GM06990 (cell line): ENCODE results near the gene PANK1.

ENCODE experiments used
- DNase-seq: peaks from one replicate; pipeline ENCODE4 v3.0.0-alpha.2; 2011; ENCODE audit not compliant: insufficient read length; ENCODE audit errors: extremely low read depth
- H3K27me3 ChIP-seq: replicated peaks from 2 replicates; pipeline ENCODE4 v1.6.0; 2011; ENCODE audit warnings: low read length; ENCODE audit not compliant: control insufficient read depth, insufficient read depth
- H3K36me3 ChIP-seq: 2 replicates; pipeline ENCODE4 v1.5.1; 2011; ENCODE audit warnings: low read length; ENCODE audit not compliant: control insufficient read depth, insufficient read depth
- H3K4me3 ChIP-seq: replicated peaks from 2 replicates; pipeline ENCODE4 v1.5.1; 2011; ENCODE audit warnings: low read depth, mild to moderate bottlenecking, control low read depth, low read length
- CTCF ChIP-seq: IDR thresholded peaks from 2 replicates; pipeline ENCODE4 v1.5.1; 2011; ENCODE audit warnings: low read length, control low read depth, mild to moderate bottlenecking, inconsistent platforms; ENCODE audit not compliant: insufficient read depth, poor library complexity, severe bottlenecking

The PANK1 gene

GRCh38 chr10:89563861-89564478 lies 81.1 kb downstream of the PANK1 start:
- no peak for DNase-seq
- no peak overlapping the region for H3K4me3 ChIP-seq
- H3K27me3 ChIP-seq, result no peaks in the 10 kb centered on the region
- no peaks in the 10 kb centered on the region for H3K36me3 ChIP-seq
- TF ChIP-seq CTCF, result peak; percentile 65

GRCh38 chr10:89563311-89563710 lies 81.7 kb downstream of the PANK1 start:
- no peaks in the 10 kb centered on the region for H3K27me3 ChIP-seq
- H3K36me3 ChIP-seq, result no peaks in the 10 kb centered on the region
- DNase-seq, result no peak
- H3K4me3 ChIP-seq, result no peak overlapping the region
- no peak for TF ChIP-seq CTCF

GRCh38 chr10:89556600-89556999 lies 88.4 kb downstream of the PANK1 start:
- DNase-seq, result no peak
- TF ChIP-seq CTCF, result no peak
- Histone ChIP-seq H3K4me3 (no peak overlapping the region), H3K36me3 (no peaks in the 10 kb centered on the region), H3K27me3 (no peaks in the 10 kb centered on the region)

GRCh38 chr10:89555688-89556445 lies 89.2 kb downstream of the PANK1 start:
- no peak for TF ChIP-seq CTCF
- Histone ChIP-seq H3K27me3 (no peaks in the 10 kb centered on the region), H3K36me3 (no peaks in the 10 kb centered on the region), H3K4me3 (no peak overlapping the region)
- DNase-seq, result no peak

- Histone ChIP-seq H3K4me3 (no peak overlapping the region), H3K27me3 (no peaks in the 10 kb centered on the region), H3K36me3 (no peaks in the 10 kb centered on the region)
- TF ChIP-seq CTCF, result no peak
- no peak for DNase-seq
These were observed 90.6 kb downstream of the PANK1 start for GRCh38 chr10:89554433-89554832.
